K562 (cell line): ENCODE measurements around the gene ADAP1. TPM values are rescaled to one million over a fixed set of nuclear protein-coding genes. Genes with fewer than 3 reads are reported as not detected.

ENCODE experiments used
- BRD4 ChIP-seq: fragments of 200-600 bp; sonication (generic); IDR thresholded peaks from 2 replicates; pipeline ENCODE4 v1.6.1; 2017; ENCODE audit warnings: inconsistent platforms
- CCAR2 ChIP-seq: fragments of 200-400 bp; formaldehyde crosslinking; IDR thresholded peaks from 2 replicates; pipeline ENCODE4 v1.6.1; 2017; ENCODE audit warnings: mild to moderate bottlenecking, low read depth, low read length
- MAFG ChIP-seq: fragments of 450-650 bp; conservative IDR thresholded peaks from 2 replicates; pipeline ENCODE4 v1.6.1; 2016; ENCODE audit warnings: missing genetic modification characterization, missing compliant biosample characterization
- NCOA4 ChIP-seq: fragments of 450-650 bp; IDR thresholded peaks from 2 replicates; pipeline ENCODE4 v1.6.1; 2018; ENCODE audit warnings: mild to moderate bottlenecking; ENCODE audit not compliant: partially characterized antibody
- NCOA6 ChIP-seq: fragments of 450-650 bp; IDR thresholded peaks from 2 replicates; pipeline ENCODE4 v1.6.1; 2017; ENCODE audit warnings: mild to moderate bottlenecking
- PHB ChIP-seq: fragments of 250-450 bp; sonication (Bioruptor Pico); IDR thresholded peaks from 2 replicates; pipeline ENCODE4 v1.5.0; 2021
- TFAM ChIP-seq: fragments of 250-450 bp; sonication (Bioruptor Pico); conservative IDR thresholded peaks from 2 replicates; pipeline ENCODE4 v1.5.0; 2021; ENCODE audit warnings: mild to moderate bottlenecking, moderate library complexity
- ZNF175 ChIP-seq: fragments of 200-800 bp; sonication (Bioruptor generic); IDR thresholded peaks from 2 replicates; pipeline ENCODE4 v1.6.1; 2016; ENCODE audit warnings: low read depth, mild to moderate bottlenecking, missing genetic modification characterization, missing compliant biosample characterization
- polyA plus RNA-seq, 8 experiments: library from polyadenylated mRNA; depleted of rRNA in 4 of 8; stranded (reverse) in 5 of 8; unstranded in 3 of 8; fragments of >200 nt; fragmentation: Nextera tagmentation in 2 of 8; fragmentation: Illumina TruSeq in 1 of 8; extraction: Ambion mirVana in 2 of 8; extraction: Trizol in 1 of 8; gene quantifications; 2 replicates each; pipeline versions ENCODE4 v1.2.1 to v1.2.3, GENCODE V29; 2011 to 2014; ENCODE audit warnings: inconsistent platforms in 1 of 8, missing spikeins in 1 of 8
- total RNA-seq, 7 experiments: library from RNA; depleted of rRNA in 6 of 7; stranded (reverse); fragments of >200 nt in 6 of 7; fragmentation: Illumina TruSeq in 2 of 7; extraction: Trizol in 2 of 7; gene quantifications; 2 replicates each; pipeline versions ENCODE4 v1.2.1 to v1.2.3, GENCODE V29; 2011 to 2021; ENCODE audit warnings: low replicate concordance in 1 of 7
- TF ChIP-seq, protein P1 (sequence below): fragments of 250-450 bp; sonication (Bioruptor Pico); IDR thresholded peaks from 2 replicates; pipeline ENCODE4 v1.5.0; 2020; ENCODE audit warnings: mild to moderate bottlenecking, borderline replicate concordance
- TF ChIP-seq, protein P2 (sequence below): fragments of 250-450 bp; sonication (Bioruptor Pico); IDR thresholded peaks from 2 replicates; pipeline ENCODE4 v1.8.0; 2021; ENCODE audit warnings: mild to moderate bottlenecking, moderate library complexity
- TF ChIP-seq, protein P3 (sequence below): sonication (generic); formaldehyde crosslinking; IDR thresholded peaks from 2 replicates; pipeline ENCODE4 v1.8.1; 2023; ENCODE audit warnings: mild to moderate bottlenecking, missing genetic modification reagents
- TF ChIP-seq, protein P4 (sequence below): fragments of 250-450 bp; sonication (Bioruptor Pico); IDR thresholded peaks from 2 replicates; pipeline ENCODE4 v1.4.0; 2020

The ADAP1 gene
- total and polyA plus RNA-seq, 9 of the 15 experiments (the other 6 are each of a cell fraction or from before 2014, with no cell fraction given): 0.27 to 1.4 (median 0.52) TPM; not detected in 3

DNA sequence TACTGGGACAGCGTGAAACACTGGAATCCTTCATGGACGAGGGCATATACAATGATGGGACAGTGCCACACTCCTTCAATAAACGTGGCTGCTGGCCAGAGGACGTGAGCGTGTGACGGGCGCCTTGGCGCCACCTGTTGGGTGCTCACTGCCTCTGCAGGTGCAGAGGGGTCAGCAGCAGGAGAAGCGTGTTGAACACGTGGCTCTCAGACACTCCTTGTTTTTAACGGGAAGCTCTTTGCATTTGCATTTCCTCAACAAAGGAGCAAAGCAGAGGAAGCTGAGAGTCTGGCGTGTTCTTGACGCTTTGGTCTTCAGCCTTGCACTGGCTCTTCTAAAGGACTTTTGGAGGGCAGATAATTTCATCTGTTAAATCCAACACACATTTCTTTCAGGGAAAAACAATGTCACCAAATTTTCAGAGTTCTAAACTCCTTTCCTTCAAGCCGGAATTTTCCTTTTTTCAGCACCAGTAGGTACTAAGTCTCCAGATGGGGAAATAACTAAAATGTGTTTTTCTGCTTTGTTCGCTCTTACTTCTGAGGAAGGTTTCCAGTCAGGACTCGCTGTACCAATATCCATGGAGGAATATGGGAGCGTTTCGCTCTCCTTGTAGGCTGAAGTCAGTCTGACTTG lies 81.0 kb downstream of the ADAP1 start (continued):
- TF ChIP-seq, protein P1, sequence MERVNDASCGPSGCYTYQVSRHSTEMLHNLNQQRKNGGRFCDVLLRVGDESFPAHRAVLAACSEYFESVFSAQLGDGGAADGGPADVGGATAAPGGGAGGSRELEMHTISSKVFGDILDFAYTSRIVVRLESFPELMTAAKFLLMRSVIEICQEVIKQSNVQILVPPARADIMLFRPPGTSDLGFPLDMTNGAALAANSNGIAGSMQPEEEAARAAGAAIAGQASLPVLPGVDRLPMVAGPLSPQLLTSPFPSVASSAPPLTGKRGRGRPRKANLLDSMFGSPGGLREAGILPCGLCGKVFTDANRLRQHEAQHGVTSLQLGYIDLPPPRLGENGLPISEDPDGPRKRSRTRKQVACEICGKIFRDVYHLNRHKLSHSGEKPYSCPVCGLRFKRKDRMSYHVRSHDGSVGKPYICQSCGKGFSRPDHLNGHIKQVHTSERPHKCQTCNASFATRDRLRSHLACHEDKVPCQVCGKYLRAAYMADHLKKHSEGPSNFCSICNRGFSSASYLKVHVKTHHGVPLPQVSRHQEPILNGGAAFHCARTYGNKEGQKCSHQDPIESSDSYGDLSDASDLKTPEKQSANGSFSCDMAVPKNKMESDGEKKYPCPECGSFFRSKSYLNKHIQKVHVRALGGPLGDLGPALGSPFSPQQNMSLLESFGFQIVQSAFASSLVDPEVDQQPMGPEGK (CRISPR knock-in tag): no peak
- TF ChIP-seq CCAR2: no peak
- TF ChIP-seq MAFG (tag): no peak
- peak; percentile 61; the same call in 1 of the 2 replicates for TF ChIP-seq ZNF175 (CRISPR knock-in tag)
- no peak for TF ChIP-seq PHB
- no peak for TF ChIP-seq BRD4
- TF ChIP-seq NCOA4: no peak
- TF ChIP-seq, protein P2, sequence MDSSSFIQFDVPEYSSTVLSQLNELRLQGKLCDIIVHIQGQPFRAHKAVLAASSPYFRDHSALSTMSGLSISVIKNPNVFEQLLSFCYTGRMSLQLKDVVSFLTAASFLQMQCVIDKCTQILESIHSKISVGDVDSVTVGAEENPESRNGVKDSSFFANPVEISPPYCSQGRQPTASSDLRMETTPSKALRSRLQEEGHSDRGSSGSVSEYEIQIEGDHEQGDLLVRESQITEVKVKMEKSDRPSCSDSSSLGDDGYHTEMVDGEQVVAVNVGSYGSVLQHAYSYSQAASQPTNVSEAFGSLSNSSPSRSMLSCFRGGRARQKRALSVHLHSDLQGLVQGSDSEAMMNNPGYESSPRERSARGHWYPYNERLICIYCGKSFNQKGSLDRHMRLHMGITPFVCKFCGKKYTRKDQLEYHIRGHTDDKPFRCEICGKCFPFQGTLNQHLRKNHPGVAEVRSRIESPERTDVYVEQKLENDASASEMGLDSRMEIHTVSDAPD (CRISPR knock-in tag): no peak
- no peak for TF ChIP-seq TFAM (CRISPR knock-in tag)
- TF ChIP-seq, protein P3, sequence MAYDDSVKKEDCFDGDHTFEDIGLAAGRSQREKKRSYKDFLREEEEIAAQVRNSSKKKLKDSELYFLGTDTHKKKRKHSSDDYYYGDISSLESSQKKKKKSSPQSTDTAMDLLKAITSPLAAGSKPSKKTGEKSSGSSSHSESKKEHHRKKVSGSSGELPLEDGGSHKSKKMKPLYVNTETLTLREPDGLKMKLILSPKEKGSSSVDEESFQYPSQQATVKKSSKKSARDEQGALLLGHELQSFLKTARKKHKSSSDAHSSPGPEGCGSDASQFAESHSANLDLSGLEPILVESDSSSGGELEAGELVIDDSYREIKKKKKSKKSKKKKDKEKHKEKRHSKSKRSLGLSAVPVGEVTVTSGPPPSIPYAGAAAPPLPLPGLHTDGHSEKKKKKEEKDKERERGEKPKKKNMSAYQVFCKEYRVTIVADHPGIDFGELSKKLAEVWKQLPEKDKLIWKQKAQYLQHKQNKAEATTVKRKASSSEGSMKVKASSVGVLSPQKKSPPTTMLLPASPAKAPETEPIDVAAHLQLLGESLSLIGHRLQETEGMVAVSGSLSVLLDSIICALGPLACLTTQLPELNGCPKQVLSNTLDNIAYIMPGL (CRISPR knock-in tag): peak; percentile 99
- TF ChIP-seq, protein P4, sequence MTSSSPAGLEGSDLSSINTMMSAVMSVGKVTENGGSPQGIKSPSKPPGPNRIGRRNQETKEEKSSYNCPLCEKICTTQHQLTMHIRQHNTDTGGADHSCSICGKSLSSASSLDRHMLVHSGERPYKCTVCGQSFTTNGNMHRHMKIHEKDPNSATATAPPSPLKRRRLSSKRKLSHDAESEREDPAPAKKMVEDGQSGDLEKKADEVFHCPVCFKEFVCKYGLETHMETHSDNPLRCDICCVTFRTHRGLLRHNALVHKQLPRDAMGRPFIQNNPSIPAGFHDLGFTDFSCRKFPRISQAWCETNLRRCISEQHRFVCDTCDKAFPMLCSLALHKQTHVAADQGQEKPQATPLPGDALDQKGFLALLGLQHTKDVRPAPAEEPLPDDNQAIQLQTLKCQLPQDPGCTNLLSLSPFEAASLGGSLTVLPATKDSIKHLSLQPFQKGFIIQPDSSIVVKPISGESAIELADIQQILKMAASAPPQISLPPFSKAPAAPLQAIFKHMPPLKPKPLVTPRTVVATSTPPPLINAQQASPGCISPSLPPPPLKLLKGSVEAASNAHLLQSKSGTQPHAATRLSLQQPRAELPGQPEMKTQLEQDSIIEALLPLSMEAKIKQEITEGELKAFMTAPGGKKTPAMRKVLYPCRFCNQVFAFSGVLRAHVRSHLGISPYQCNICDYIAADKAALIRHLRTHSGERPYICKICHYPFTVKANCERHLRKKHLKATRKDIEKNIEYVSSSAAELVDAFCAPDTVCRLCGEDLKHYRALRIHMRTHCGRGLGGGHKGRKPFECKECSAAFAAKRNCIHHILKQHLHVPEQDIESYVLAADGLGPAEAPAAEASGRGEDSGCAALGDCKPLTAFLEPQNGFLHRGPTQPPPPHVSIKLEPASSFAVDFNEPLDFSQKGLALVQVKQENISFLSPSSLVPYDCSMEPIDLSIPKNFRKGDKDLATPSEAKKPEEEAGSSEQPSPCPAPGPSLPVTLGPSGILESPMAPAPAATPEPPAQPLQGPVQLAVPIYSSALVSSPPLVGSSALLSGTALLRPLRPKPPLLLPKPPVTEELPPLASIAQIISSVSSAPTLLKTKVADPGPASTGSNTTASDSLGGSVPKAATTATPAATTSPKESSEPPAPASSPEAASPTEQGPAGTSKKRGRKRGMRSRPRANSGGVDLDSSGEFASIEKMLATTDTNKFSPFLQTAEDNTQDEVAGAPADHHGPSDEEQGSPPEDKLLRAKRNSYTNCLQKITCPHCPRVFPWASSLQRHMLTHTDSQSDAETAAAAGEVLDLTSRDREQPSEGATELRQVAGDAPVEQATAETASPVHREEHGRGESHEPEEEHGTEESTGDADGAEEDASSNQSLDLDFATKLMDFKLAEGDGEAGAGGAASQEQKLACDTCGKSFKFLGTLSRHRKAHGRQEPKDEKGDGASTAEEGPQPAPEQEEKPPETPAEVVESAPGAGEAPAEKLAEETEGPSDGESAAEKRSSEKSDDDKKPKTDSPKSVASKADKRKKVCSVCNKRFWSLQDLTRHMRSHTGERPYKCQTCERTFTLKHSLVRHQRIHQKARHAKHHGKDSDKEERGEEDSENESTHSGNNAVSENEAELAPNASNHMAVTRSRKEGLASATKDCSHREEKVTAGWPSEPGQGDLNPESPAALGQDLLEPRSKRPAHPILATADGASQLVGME (CRISPR knock-in tag): no peak
- no peak for TF ChIP-seq NCOA6
